Lung (tissue), 12 donors: ENCODE data around the gene SLC37A1. TPM values are rescaled to one million over a fixed set of nuclear protein-coding genes. Genes with fewer than 3 reads are reported as not detected.

ENCODE experiments used
- ATAC-seq: fragments of 200-7000 bp; cut with Tn5 transposase; one replicate; pipeline ENCODE4 v1.9.1; 2020; ENCODE audit warnings: moderate number of reproducible peaks; ENCODE audit not compliant: insufficient read depth, low FRiP score
- DNase-seq, 3 donors: peaks; one replicate each; pipeline ENCODE4 v3.0.0-alpha.2; 2013 to 2017
- H3K27ac ChIP-seq, 2 donors: one replicate each; pipeline ENCODE4 v1.5.1; 2013; ENCODE audit warnings: mild to moderate bottlenecking in 2 of 2, moderate library complexity in 2 of 2, control low read depth in 1 of 2, inconsistent platforms in 1 of 2, low read depth in 1 of 2, low read length in 1 of 2
- H3K27me3 ChIP-seq, 3 donors: one replicate each; pipeline ENCODE4 v1.5.1; 2013; ENCODE audit warnings: low read length in 2 of 3; ENCODE audit not compliant: control insufficient read depth in 3 of 3, insufficient read depth in 3 of 3
- H3K36me3 ChIP-seq, 4 donors: one replicate each; pipeline ENCODE4 v1.5.1; 2013; ENCODE audit warnings: low read length in 4 of 4, mild to moderate bottlenecking in 1 of 4, moderate library complexity in 1 of 4; ENCODE audit not compliant: control insufficient read depth in 4 of 4, insufficient read depth in 4 of 4
- H3K4me1 ChIP-seq, 5 donors: one replicate each; pipeline ENCODE4 v1.5.1; 2013; ENCODE audit warnings: low read length in 5 of 5, mild to moderate bottlenecking in 2 of 5, moderate library complexity in 1 of 5; ENCODE audit not compliant: control insufficient read depth in 5 of 5, insufficient read depth in 5 of 5
- H3K4me3 ChIP-seq: one replicate; pipeline ENCODE4 v1.5.1; 2013; ENCODE audit warnings: mild to moderate bottlenecking, control low read depth, moderate library complexity
- H3K9ac ChIP-seq, 2 donors: one replicate each; pipeline ENCODE4 v1.5.1; 2013; ENCODE audit warnings: low read length in 2 of 2, control low read depth in 1 of 2; ENCODE audit not compliant: insufficient read depth in 1 of 2
- H3K9me3 ChIP-seq, 4 donors: one replicate each; pipeline ENCODE4 v1.5.1; 2013; ENCODE audit warnings: low read length in 3 of 4, mild to moderate bottlenecking in 1 of 4, moderate library complexity in 1 of 4; ENCODE audit not compliant: control insufficient read depth in 4 of 4, insufficient read depth in 3 of 4
- WGBS, 2 donors: extraction: QIAGEN DNeasy Blood & Tissue Kit; methylation state at CpG; one replicate each; pipeline ENCODE4 v1.1.7; 2013; 5-methylcytosine and 5-hydroxymethylcytosine counted together
- polyA plus RNA-seq, 2 donors: library from polyadenylated mRNA; stranded (reverse); fragments of 200-250 nt; gene quantifications; one replicate each; pipeline ENCODE4 v1.2.1, GENCODE V29; 2013
- total RNA-seq, 2 donors: library from RNA; depleted of rRNA in 1 of 2; stranded (reverse); fragments of >200 nt in 1 of 2; gene quantifications; one replicate each; pipeline ENCODE4 v1.2.1, GENCODE V29; 2014 to 2021
- TF ChIP-seq, protein P1 (sequence below): IDR thresholded peaks from 2 replicates; pipeline ENCODE4 v1.5.1; 2012; ENCODE audit warnings: mild to moderate bottlenecking; ENCODE audit errors: control extremely low read depth, extremely low read depth
- donor health status: control.
- donor health status: control.
- donor health status: Bipolar disorder and iron deficiency.
- donor health status: healthy.
- donor health status: DM: yes; HTN: yes; CAD: no.

SLC37A1 gene
- total and polyA plus RNA-seq, 4 donors: 13.3 to 29.5 (median 19.6) TPM

DNA sequence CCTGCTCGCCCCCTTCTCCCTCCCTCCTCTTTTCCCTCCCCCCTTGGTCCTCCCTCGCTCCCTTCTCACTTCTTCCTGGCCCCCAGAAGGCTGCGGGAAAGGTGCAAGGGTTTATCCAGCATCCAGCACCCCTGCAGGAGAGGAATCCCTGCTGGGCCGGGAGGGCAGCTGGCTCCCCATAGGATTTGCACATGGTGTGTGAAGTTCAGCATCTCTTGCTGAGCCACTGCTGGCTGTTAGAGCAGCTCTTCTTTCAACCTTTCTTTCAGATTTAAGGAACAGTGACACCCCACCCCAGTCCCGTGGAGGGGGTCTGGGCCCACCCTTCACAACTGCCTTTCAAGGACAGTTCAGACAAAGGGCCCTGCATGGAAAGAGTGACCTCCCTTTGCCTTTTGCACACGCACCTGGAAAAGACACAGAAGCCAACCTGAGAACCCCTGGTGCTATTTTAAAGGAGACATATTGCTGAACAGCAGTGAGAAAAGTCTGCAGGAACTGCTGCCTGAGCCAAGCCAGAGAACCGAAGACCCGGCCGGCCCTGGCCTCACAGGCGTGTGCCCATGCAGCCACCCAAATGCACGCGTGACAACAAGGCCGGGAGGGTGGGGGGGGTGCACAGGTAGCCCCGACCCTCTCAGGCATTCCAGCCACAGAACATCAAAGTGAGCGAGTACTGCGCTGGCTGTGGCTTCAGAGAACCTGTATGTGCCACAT is 66.6 kb downstream of the SLC37A1 start:
- Histone ChIP-seq H3K9ac (no peak overlapping the region), H3K27me3 (no peaks in the 10 kb centered on the region), H3K9me3 (peaks cover 0 to 4% (median 0%) of the 10 kb centered on the region in 4 donors), H3K4me3 (no peak overlapping the region), H3K36me3 (peaks cover 0 to 20% (median 0%) of the 10 kb centered on the region in 4 donors), H3K4me1 (peaks cover 0 to 16% (median 0%) of the 10 kb centered on the region in 5 donors), H3K27ac (no peak overlapping the region)
- no peak for ATAC-seq
- 88 to 91% methylated on average over 16 of the region's 16 CpGs for WGBS, 2 donors
- no peak for DNase-seq
- TF ChIP-seq, protein P1, sequence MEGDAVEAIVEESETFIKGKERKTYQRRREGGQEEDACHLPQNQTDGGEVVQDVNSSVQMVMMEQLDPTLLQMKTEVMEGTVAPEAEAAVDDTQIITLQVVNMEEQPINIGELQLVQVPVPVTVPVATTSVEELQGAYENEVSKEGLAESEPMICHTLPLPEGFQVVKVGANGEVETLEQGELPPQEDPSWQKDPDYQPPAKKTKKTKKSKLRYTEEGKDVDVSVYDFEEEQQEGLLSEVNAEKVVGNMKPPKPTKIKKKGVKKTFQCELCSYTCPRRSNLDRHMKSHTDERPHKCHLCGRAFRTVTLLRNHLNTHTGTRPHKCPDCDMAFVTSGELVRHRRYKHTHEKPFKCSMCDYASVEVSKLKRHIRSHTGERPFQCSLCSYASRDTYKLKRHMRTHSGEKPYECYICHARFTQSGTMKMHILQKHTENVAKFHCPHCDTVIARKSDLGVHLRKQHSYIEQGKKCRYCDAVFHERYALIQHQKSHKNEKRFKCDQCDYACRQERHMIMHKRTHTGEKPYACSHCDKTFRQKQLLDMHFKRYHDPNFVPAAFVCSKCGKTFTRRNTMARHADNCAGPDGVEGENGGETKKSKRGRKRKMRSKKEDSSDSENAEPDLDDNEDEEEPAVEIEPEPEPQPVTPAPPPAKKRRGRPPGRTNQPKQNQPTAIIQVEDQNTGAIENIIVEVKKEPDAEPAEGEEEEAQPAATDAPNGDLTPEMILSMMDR: no peak

- H3K27me3 ChIP-seq: no peaks in the 10 kb centered on the region
- H3K9ac ChIP-seq: no peak overlapping the region
- DNase-seq: peak in 1 of 3 donors; percentile 19
- WGBS, 2 donors: 91 to 92% methylated on average over 16 of the region's 16 CpGs
- H3K27ac ChIP-seq: no peak overlapping the region
- ATAC-seq: no peak
- peaks cover 0 to 20% (median 0%) of the 10 kb centered on the region in 4 donors for H3K36me3 ChIP-seq
- H3K4me1 ChIP-seq: peaks cover 0 to 16% (median 0%) of the 10 kb centered on the region in 5 donors
- TF ChIP-seq, protein P1: no peak
- peaks cover 0 to 4% (median 0%) of the 10 kb centered on the region in 4 donors for H3K9me3 ChIP-seq
- no peak overlapping the region for H3K4me3 ChIP-seq
These were observed 67.2 kb downstream of the SLC37A1 start for GRCh38 chr21:42580793-42581321.

DNA sequence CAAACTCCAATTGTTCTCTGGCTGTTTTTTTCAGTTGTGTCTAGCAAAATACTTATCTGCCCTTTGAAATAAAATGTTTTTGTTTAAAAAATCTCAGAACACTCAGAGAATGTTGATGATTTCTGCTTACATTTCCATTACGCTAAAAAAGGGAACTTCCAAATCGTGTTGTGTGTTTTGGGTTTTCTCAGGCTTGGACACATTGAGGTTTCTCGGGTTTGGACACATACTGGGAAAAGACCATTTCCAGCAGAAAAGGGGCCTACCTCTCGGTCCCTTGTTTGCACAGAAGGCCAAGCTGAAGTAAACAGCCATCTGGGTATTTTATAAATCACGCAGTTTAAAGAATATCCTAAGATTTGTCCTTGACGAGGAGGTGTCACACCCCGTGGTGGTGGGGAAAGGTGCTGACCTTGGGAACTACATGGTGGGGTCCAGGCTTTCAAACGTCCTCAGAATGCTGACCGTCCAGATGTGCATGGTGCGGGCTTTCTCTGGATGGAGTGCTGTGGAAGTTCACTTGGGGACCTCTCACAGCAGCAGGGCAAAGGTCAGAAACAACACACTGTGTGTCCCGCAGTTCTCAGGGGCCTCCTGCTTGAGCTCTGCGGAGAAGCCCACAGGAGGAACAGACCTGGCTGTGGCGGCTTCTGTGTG is 67.8 kb downstream of the SLC37A1 start:
- TF ChIP-seq, protein P1: no peak
- no peak for ATAC-seq
- H3K9ac ChIP-seq: no peak overlapping the region
- 78 to 81% methylated on average over 13 of the region's 13 CpGs for WGBS, 2 donors
- H3K27ac ChIP-seq: no peak overlapping the region
- DNase-seq: peak in 2 of 3 donors; percentile 24 to 49
- H3K27me3 ChIP-seq: no peaks in the 10 kb centered on the region
- H3K36me3 ChIP-seq: peaks cover 0 to 20% (median 0%) of the 10 kb centered on the region in 4 donors
- H3K4me3 ChIP-seq: no peak overlapping the region
- H3K9me3 ChIP-seq: peaks cover 0 to 4% (median 0%) of the 10 kb centered on the region in 4 donors
- peaks cover 0 to 16% (median 0%) of the 10 kb centered on the region in 5 donors for H3K4me1 ChIP-seq
